Measurements from ENCODE around the gene CYP4F3.

DNA sequence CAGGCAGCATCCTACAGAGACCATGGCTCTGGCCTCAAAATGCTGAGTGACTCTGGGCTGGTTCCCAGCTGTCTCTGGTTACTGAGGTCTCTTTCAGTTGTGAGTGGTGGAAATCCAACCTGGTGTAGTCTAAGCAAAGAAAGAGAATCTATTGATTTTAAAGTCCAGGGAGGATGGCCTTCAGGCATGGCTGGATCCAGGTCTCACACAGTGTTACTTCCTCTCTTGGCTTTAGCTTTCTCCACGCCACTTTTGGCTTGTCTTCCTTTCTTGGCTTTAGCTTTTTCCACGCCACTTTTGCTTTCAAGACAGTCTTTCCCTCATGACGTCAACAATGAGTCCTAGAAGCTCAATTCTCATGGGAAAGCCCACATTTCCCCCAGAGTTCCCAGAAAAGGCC is 4.1 kb downstream of the CYP4F3 start:
- TF ChIP-seq, protein P1, sequence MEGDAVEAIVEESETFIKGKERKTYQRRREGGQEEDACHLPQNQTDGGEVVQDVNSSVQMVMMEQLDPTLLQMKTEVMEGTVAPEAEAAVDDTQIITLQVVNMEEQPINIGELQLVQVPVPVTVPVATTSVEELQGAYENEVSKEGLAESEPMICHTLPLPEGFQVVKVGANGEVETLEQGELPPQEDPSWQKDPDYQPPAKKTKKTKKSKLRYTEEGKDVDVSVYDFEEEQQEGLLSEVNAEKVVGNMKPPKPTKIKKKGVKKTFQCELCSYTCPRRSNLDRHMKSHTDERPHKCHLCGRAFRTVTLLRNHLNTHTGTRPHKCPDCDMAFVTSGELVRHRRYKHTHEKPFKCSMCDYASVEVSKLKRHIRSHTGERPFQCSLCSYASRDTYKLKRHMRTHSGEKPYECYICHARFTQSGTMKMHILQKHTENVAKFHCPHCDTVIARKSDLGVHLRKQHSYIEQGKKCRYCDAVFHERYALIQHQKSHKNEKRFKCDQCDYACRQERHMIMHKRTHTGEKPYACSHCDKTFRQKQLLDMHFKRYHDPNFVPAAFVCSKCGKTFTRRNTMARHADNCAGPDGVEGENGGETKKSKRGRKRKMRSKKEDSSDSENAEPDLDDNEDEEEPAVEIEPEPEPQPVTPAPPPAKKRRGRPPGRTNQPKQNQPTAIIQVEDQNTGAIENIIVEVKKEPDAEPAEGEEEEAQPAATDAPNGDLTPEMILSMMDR (IDR thresholded peaks at IDR 0.05; ENCODE audit: poor library complexity) = no peak
- TF ChIP-seq EZH2phosphoT487 (IDR thresholded peaks at IDR 0.05; ENCODE audit: low read depth, severe bottlenecking, unreplicated experiment) (no peak), EZH2 (IDR thresholded peaks at IDR 0.05; ENCODE audit: borderline replicate concordance) (no peak)
